OCI-LY7 (cell line): ENCODE results near the gene LSS. TPM values are rescaled to one million over a fixed set of nuclear protein-coding genes. Genes with fewer than 3 reads are reported as not detected.

Experiments
- BruUV-seq: library from RNA; stranded (reverse); fragments of 400-500 nt; replicated peaks from 2 replicates; lab custom pipeline; 2021; lab: Mats Ljungman, UMichigan
- CTCF ChIA-PET: fragments of 300-600 bp; sonication (Branson Sonifier 250); formaldehyde crosslinking; loops from one replicate; lab custom pipeline; 2022; ENCODE audit warnings: antibody characterized with exemption; ENCODE audit not compliant: unreplicated experiment; lab: Charles Lee
- POLR2A ChIA-PET: fragments of 300-600 bp; sonication (Branson Sonifier 250); formaldehyde crosslinking; loops from one replicate; lab custom pipeline; 2022; ENCODE audit warnings: antibody characterized with exemption; lab: Charles Lee
- DNase-seq: peaks from one replicate; pipeline ENCODE4 v3.0.0-alpha.2; 2015; ENCODE audit warnings: low spot score
- H2AFZ ChIP-seq: fragments of 200-600 bp; sonication (generic), shearing (Covaris generic); 2 replicates; pipeline ENCODE4 v1.6.1; 2014; ENCODE audit warnings: mild to moderate bottlenecking, antibody characterized with exemption, low read length, moderate library complexity
- H3K27ac ChIP-seq: fragments of 200-600 bp; sonication (generic); 2 replicates; pipeline ENCODE4 v1.5.1; 2014; ENCODE audit warnings: mixed run types, low read depth, mild to moderate bottlenecking, moderate library complexity, low read length, inconsistent platforms; ENCODE audit not compliant: poor library complexity, severe bottlenecking
- H3K36me3 ChIP-seq: fragments of 200-600 bp; sonication (generic); 2 replicates; pipeline ENCODE4 v1.6.1; 2014; ENCODE audit warnings: mild to moderate bottlenecking, antibody characterized with exemption, low read length, moderate library complexity, mixed read lengths; ENCODE audit not compliant: insufficient read depth
- H3K4me1 ChIP-seq: fragments of 200-600 bp; sonication (generic); 2 replicates; pipeline ENCODE4 v1.5.1; 2014; ENCODE audit warnings: mild to moderate bottlenecking, low read length; ENCODE audit not compliant: insufficient read depth, poor library complexity, severe bottlenecking
- H3K4me2 ChIP-seq: fragments of 200-600 bp; sonication (generic); 2 replicates; pipeline ENCODE4 v1.6.1; 2014; ENCODE audit warnings: mild to moderate bottlenecking, low read length
- H3K4me3 ChIP-seq: fragments of 200-600 bp; sonication (generic); 2 replicates; pipeline ENCODE4 v1.5.1; 2014; ENCODE audit warnings: mild to moderate bottlenecking, low read depth, low read length; ENCODE audit not compliant: poor library complexity, severe bottlenecking
- H3K79me2 ChIP-seq: fragments of 200-600 bp; sonication (generic); 2 replicates; pipeline ENCODE4 v1.6.1; 2016; ENCODE audit warnings: low read depth, mild to moderate bottlenecking, low read length, moderate library complexity, mixed read lengths; ENCODE audit not compliant: insufficient read depth
- H3K9me2 ChIP-seq: fragments of 200-600 bp; sonication (generic); 2 replicates; pipeline ENCODE4 v1.6.1; 2016; ENCODE audit warnings: mild to moderate bottlenecking, low read length, mixed read lengths; ENCODE audit not compliant: insufficient read depth
- H3K9me3 ChIP-seq: fragments of 200-600 bp; sonication (generic); 2 replicates; pipeline ENCODE4 v1.6.1; 2014; ENCODE audit warnings: mild to moderate bottlenecking, mixed run types, low read length, mixed read lengths
- H4K20me1 ChIP-seq: fragments of 200-600 bp; sonication (generic); 2 replicates; pipeline ENCODE4 v1.6.1; 2014; ENCODE audit warnings: mild to moderate bottlenecking, antibody characterized with exemption, low read length, moderate library complexity, mixed read lengths; ENCODE audit not compliant: insufficient read depth
- CTCF ChIP-seq: fragments of 200-600 bp; sonication (generic); conservative IDR thresholded peaks from 2 replicates; pipeline ENCODE4 v1.5.1; 2014; ENCODE audit warnings: mild to moderate bottlenecking, antibody characterized with exemption, low read length, moderate library complexity, mixed read lengths
- EZH2phosphoT487 ChIP-seq: fragments of 200-600 bp; sonication (generic); IDR thresholded peaks from 2 replicates; pipeline ENCODE4 v1.6.1; 2018; ENCODE audit warnings: low read depth, borderline replicate concordance, mild to moderate bottlenecking, mixed run types, antibody characterized with exemption, low read length, moderate library complexity, mixed read lengths
- intact Hi-C: fragments of 100-400 bp; cut with micrococcal nuclease; formaldehyde crosslinking; loops from one replicate; pipeline ENCODE4 v1.10.0; 2022; ENCODE audit not compliant: unreplicated experiment
- total RNA-seq, 2 experiments: library from RNA; depleted of rRNA in 1 of 2; stranded (reverse); fragments of >200 nt in 1 of 2; shearing (Covaris generic) in 1 of 2; gene quantifications; 2 replicates each; pipeline ENCODE4 v1.2.3, GENCODE V29; 2014 to 2022

The LSS gene
- total RNA-seq, 2 experiments from 2014 or later: 45.4 to 137 TPM

GRCh38 chr21:46208761-46209721 lies 19.5 kb downstream of the LSS start:
- no peak for DNase-seq
- H3K36me3 ChIP-seq: peaks cover 24% of the 10 kb centered on the region; the same call in 1 of the 2 replicates
- no peak overlapping the region for H3K4me2 ChIP-seq
- H3K79me2 ChIP-seq: no peaks in the 10 kb centered on the region
- POLR2A ChIA-PET: interaction anchor here (0.7 kb wide), 1 partner anchor 1195 kb away, joined by 3 read pairs; no protein-coding TSS in a partner anchor
- H3K4me3 ChIP-seq: no peak overlapping the region
- no peaks in the 10 kb centered on the region for H3K9me3 ChIP-seq
- peaks cover 3% of the 10 kb centered on the region for H3K4me1 ChIP-seq
- H3K9me2 ChIP-seq: no peaks in the 10 kb centered on the region
- TF ChIP-seq CTCF (no peak), EZH2phosphoT487 (no peak)
- CTCF ChIA-PET: no interaction called here
- no peak overlapping the region for H2AFZ ChIP-seq
- H4K20me1 ChIP-seq: no peaks in the 10 kb centered on the region
- intact Hi-C loops: no loop called here
- no peak overlapping the region for H3K27ac ChIP-seq
- no TSS peak for BruUV-seq

GRCh38 chr21:46207920-46208591 lies 20.5 kb downstream of the LSS start:
- Histone ChIP-seq H3K4me1 (peaks cover 3% of the 10 kb centered on the region), H2AFZ (no peak overlapping the region), H3K79me2 (no peaks in the 10 kb centered on the region), H3K27ac (no peak overlapping the region), H3K9me2 (no peaks in the 10 kb centered on the region), H3K4me3 (no peak overlapping the region), H3K36me3 (peaks cover 32% of the 10 kb centered on the region; the same call in 1 of the 2 replicates), H3K4me2 (no peak overlapping the region), H4K20me1 (no peaks in the 10 kb centered on the region), H3K9me3 (no peaks in the 10 kb centered on the region)
- intact Hi-C loops: no loop called here
- TF ChIP-seq EZH2phosphoT487 (no peak), CTCF (no peak)
- CTCF ChIA-PET: no interaction called here
- POLR2A ChIA-PET: no interaction called here
- BruUV-seq: no TSS peak
- DNase-seq: no peak
